HG02610 (cell line): ENCODE data around the gene PLEKHA4.

Source experiments
- ATAC-seq: cut with Tn5 transposase; IDR thresholded peaks from one replicate; pipeline ENCODE4 v1.9.1; 2021; ENCODE audit warnings: mild to moderate bottlenecking, moderate library complexity; ENCODE audit not compliant: unreplicated experiment

PLEKHA4 gene

DNA sequence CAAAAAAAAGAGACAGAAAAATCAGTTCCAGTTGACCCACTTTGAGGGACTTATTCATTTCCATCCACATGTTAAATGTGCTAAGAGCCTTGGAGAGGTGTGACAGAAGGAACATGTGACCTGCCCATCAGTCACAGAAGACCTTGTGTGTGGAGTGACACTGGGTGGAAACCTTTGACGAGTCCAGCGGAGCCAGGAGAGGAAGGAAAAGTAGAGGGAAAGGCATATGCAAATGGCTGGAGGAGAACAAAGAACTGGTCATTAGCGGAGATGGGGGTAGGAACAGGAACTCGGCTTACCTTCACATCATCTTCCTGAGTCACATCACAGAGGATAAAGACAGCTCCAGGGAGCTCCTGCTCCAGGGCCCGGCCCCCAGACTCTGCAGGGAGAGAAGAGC is 34.4 kb downstream of the PLEKHA4 start:
- no peak for ATAC-seq

DNA sequence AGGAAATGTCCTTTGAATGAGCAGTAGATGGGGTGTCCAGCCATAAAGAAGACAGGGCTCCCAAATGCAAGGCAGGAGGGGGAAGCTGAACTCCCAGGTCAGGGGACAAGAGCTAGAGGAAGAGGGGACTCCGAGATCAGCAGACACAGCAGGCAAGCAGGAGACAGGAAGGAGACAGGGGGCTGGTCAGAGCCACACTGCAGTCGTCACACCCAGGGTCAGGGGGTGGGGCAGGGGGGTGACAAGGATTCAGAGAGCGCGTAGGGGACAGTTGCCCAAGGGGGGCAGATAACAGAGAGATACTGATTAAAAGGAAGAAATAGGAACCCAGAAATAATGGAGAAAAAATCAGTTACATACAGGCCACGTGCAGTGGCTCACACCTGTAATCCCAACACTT is 35.4 kb downstream of the PLEKHA4 start:
- no peak for ATAC-seq

GRCh38 chr19:48830965-48831364 is 37.5 kb downstream of the PLEKHA4 start:
- ATAC-seq = no peak

- ATAC-seq = no peak
These were observed 38.3 kb downstream of the PLEKHA4 start for GRCh38 chr19:48830088-48830487.

DNA sequence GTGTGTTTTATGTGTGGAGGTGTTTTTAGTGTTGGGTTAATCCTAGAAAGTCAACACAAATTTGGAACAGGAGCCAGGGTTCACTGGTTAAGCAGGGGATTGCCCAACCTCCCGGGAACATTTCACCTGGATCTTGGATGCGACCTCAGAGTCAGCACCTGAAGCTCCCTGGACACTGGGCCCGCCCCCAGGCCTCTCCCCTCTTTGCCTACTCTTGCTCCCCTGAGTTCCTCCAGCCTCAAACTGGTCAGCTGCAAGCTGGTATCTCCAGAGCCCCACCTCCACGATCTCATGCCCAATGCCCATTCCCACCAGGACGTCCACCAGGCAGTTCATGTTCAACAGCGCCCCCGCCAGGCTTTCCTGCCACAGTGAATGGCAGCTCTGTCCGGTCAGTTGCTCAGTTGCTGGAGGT is 41.8 kb downstream of the PLEKHA4 start:
- no peak for ATAC-seq

GRCh38 chr19:48822514-48822913 is 45.9 kb downstream of the PLEKHA4 start:
- ATAC-seq = no peak

- ATAC-seq = no peak
These were observed 46.8 kb downstream of the PLEKHA4 start for GRCh38 chr19:48821633-48822032.

- ATAC-seq = no peak
These were observed 49.0 kb downstream of the PLEKHA4 start for GRCh38 chr19:48819366-48819816.

GRCh38 chr19:48818234-48818820 is 50.1 kb downstream of the PLEKHA4 start:
- ATAC-seq = no peak

DNA sequence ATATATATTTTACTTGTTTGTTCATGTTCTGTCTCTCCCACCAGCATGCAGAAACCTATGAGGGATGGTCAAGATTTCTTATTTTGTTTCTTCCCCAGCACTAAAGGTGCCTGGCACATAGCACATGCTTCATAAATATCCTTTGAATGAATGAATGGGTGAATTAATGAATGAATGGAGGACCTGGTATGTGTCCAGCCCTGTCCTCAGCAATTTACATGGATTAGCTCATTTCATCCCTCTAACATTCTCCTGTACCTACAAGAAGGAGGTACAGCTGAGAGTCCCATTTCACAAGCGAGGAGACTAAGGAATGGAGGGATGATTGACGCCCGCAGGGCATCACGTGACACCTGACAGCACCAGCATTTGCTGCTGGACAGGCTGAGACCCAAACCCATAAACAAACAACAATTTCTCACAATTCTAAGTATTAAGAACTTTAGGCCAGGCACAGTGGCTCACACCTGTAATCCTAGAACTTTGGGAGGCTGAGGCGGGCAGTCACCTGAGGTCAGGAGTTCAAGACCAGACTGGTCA is 50.8 kb downstream of the PLEKHA4 start:
- no peak for ATAC-seq

- ATAC-seq = no peak
These were observed 52.4 kb downstream of the PLEKHA4 start for GRCh38 chr19:48815870-48816501.

GRCh38 chr19:48814895-48815294 is 53.5 kb downstream of the PLEKHA4 start:
- ATAC-seq = no peak

- no peak for ATAC-seq
These were observed 55.1 kb downstream of the PLEKHA4 start for GRCh38 chr19:48813123-48813913.

GRCh38 chr19:48812094-48812929 is 56.1 kb downstream of the PLEKHA4 start:
- peak; percentile 53 for ATAC-seq

GRCh38 chr19:48810151-48810550 is 58.3 kb downstream of the PLEKHA4 start:
- no peak for ATAC-seq

GRCh38 chr19:48807590-48808308 is 60.7 kb downstream of the PLEKHA4 start:
- no peak for ATAC-seq

GRCh38 chr19:48806818-48807589 is 61.4 kb downstream of the PLEKHA4 start:
- ATAC-seq = no peak

DNA sequence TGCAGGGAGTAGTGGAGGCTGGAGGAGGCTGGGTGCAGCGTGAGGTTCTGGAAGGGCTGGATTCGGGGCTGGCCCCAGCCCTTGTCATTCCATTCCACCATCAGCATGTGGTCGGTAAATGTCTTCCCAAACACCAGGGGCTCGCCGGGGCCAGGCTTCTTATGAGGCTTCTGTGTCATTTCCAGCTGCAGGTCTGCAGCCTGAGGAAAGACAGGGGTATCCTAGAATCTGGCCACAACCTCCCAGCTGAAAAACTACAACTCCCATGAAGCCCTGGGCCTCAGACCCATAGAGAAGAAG is 61.9 kb downstream of the PLEKHA4 start:
- ATAC-seq = no peak

GRCh38 chr19:48805452-48805851 is 63.0 kb downstream of the PLEKHA4 start:
- no peak for ATAC-seq

DNA sequence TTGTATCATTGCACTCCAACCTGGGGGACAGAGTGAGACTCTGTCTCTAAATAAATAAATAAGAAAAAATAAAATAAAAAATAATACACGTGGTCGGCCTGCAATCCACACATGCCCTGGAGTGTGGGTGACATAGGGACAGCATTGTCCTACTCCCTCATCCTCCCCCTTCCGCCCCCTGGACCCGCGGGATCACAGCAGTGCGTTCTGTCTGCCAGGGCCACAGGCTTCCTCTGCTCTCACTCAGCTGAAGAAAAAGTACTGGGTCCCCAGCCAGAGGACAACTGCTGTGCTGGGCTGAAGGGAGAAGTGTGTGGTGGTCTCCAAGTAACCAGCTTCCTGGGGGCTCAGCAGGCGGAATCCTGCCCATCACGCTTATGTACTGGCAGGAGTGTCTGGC is 63.9 kb downstream of the PLEKHA4 start:
- no peak for ATAC-seq
